DLD1 (cell line): ENCODE measurements around the gene ZBED4.
"Not testable (repeated sequence)": the region's sequence is repeated elsewhere in the genome, so short reads cannot be mapped to it uniquely, and the experiment has no call there.

Experiments used
- in situ Hi-C: cut with HindIII; loops from 2 replicates; pipeline ENCODE4 v1.10.0; 2017; ENCODE audit warnings: low sequenced_read_pairs

The ZBED4 gene

GRCh38 chr22:49850959-49851802, 2.5 kb upstream of the ZBED4 start:
- in situ Hi-C loops = no loop called here

- in situ Hi-C loops = not testable (repeated sequence)
Measured at GRCh38 chr22:49852568-49852897, 1.1 kb upstream of the ZBED4 start.

GRCh38 chr22:49853981-49854831, 562 bp downstream of the ZBED4 start:
- in situ Hi-C loops = no loop called here

- in situ Hi-C loops = no loop called here
Measured at GRCh38 chr22:49855251-49855911, 1.7 kb downstream of the ZBED4 start.

- in situ Hi-C loops = no loop called here
Measured at GRCh38 chr22:49856343-49856742, 2.7 kb downstream of the ZBED4 start.

- in situ Hi-C loops = no loop called here
Measured at GRCh38 chr22:49856766-49857618, 3.3 kb downstream of the ZBED4 start.

GRCh38 chr22:49858827-49859226, 5.2 kb downstream of the ZBED4 start:
- in situ Hi-C loops = no loop called here

- in situ Hi-C loops = no loop called here
Measured at GRCh38 chr22:49861642-49862495, 8.2 kb downstream of the ZBED4 start.

GRCh38 chr22:49862496-49862776, 8.8 kb downstream of the ZBED4 start:
- in situ Hi-C loops = no loop called here

GRCh38 chr22:49863931-49864330, 10.3 kb downstream of the ZBED4 start:
- in situ Hi-C loops = no loop called here

GRCh38 chr22:49865156-49865555, 11.5 kb downstream of the ZBED4 start:
- in situ Hi-C loops = no loop called here

GRCh38 chr22:49866134-49866533, 12.5 kb downstream of the ZBED4 start:
- in situ Hi-C loops = no loop called here

GRCh38 chr22:49866646-49867045, 13.0 kb downstream of the ZBED4 start:
- in situ Hi-C loops = no loop called here

- in situ Hi-C loops = no loop called here
Measured at GRCh38 chr22:49867303-49868265, 13.9 kb downstream of the ZBED4 start.

- in situ Hi-C loops = no loop called here
Measured at GRCh38 chr22:49869086-49869830, 15.6 kb downstream of the ZBED4 start.

GRCh38 chr22:49869845-49870712, 16.4 kb downstream of the ZBED4 start:
- in situ Hi-C loops = loop anchor here (10.0 kb wide), 1 partner anchor 75 kb away; no protein-coding TSS in a partner anchor

GRCh38 chr22:49871482-49871881, 17.8 kb downstream of the ZBED4 start:
- in situ Hi-C loops = loop anchor here (10.0 kb wide), 1 partner anchor 77 kb away; no protein-coding TSS in a partner anchor
